ENCODE results near the gene ME3.

- no peak for TF ChIP-seq GATA2 (IDR thresholded peaks at IDR 0.05; ENCODE audit: low read depth, low read length)
- TF ChIP-seq GATA3 (IDR thresholded peaks at IDR 0.05; ENCODE audit: low read depth, low read length) = no peak
Measured at GRCh38 chr11:86688398-86689179, 16.2 kb upstream of the ME3 start.

Measured in SH-SY5Y (cell line).